T-helper 22 cell (primary cell): ENCODE measurements around the gene INHA.

ENCODE experiments used
- DNase-seq: peaks from one replicate; pipeline ENCODE4 v3.0.0-alpha.2; 2020; ENCODE audit warnings: low read depth

The INHA gene, protein sequence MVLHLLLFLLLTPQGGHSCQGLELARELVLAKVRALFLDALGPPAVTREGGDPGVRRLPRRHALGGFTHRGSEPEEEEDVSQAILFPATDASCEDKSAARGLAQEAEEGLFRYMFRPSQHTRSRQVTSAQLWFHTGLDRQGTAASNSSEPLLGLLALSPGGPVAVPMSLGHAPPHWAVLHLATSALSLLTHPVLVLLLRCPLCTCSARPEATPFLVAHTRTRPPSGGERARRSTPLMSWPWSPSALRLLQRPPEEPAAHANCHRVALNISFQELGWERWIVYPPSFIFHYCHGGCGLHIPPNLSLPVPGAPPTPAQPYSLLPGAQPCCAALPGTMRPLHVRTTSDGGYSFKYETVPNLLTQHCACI

DNA sequence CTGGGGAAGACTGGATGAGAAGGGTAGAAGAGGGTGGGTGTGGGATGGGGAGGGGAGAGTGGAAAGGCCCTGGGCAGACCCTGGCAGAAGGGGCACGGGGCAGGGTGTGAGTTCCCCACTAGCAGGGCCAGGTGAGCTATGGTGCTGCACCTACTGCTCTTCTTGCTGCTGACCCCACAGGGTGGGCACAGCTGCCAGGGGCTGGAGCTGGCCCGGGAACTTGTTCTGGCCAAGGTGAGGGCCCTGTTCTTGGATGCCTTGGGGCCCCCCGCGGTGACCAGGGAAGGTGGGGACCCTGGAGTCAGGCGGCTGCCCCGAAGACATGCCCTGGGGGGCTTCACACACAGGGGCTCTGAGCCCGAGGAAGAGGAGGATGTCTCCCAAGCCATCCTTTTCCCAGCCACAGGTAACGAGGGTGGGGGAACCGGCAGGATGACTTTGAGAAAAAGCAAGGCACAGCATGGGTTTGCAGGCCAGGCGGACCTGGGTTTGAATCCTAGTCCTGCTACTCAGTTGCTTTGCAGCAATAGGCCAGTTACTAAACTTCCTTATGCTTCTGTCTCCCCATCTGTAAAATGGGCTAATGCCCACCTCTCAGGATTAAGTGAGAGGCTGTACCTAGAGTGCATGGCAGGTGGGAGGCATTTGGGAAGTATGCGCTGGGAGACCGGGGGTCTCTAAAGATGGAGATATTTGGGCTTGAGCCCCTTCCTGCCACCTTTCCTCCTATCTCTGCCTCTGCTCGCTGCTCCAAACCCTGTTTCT lies at the start of gene INHA:
TSS of gene INHA (plus strand) at position 74 of the 765 bp plus-strand sequence. CDS start at position 139, 65 bp downstream.
- DNase-seq = no peak

DNA sequence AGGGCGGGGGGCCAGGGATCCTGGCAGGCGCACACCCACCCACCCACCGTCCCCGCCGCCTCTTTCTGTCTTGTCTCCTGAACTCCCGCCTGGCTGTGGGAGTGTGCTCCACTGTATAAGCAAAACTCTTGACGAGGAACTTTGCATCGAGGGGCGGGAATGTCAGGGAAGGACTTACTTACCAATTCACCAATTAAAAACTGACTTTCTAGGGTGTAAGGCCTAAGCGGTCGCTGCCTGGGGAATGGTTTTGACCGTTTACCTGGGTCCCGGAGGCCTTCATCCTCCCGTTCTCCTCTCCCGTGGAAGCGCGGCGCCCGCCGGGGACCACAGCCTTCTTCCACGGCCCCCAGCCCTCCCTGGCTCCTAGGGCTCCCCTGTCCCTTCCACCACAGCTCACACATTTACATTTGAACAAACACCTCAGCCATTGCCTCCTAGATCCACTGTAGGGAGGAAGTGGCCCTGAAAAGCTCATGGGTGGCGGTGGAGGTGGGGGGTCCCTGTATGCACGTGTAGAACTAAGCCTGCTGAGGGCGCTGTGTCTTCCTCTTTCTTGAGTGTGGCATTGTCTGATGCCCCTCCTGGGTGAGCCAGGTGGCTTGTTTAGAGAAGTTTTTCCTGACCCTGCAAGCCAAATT lies 49.0 kb upstream of the INHA start:
- no peak for DNase-seq

DNA sequence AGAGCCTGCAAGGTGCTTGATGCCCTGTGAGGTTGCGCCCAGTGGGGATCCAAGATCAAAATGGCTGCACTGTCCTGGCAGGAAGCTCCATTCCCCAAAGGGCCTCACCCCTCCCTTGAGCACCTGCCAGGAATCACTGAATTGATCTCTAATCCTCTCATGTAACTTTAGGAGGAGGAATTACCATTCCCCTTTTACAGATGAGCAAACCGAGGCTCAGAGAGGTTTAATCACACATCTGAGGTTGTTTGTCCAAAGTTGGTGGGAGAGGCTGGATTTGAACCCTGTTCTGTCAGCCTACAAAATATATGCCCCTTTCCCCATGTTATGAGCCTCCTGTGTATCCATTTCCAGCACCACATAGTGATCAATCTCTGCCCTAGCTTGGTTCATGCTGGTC lies 47.3 kb upstream of the INHA start:
- DNase-seq = no peak

DNA sequence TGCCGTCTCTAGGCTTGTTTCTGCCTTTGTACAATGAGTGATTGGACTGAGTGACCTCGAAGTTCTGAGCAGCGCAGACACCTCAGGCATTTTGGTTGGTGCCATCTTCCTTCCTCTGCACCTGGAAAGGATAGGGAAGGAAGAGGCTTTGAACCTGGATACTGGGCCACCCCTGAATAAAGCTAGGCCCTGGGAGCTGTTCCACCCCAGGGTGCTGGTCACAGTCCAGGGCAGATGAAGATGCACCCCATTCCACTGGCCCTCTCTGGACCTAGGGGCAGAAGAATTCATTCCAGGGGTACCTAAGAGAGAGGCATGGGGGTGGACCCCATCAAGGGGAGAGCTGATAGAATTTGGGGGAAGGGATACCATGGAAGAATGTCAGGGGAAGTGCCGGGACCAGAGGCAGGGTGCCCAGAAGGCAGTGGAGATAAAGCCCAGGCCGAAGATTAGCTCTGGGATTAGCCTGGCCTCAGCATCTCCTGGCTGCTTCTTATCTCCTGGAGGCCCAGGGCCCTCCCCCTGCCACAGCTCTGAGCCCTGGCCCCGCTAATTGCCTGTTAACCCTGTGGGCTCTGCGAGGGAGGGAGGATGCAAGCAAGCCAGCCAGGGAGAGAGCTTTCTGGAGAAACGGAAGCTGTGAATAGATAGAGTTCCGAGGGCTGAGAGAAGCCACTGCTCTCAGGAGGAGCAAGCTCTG lies 46.4 kb upstream of the INHA start:
- no peak for DNase-seq

DNA sequence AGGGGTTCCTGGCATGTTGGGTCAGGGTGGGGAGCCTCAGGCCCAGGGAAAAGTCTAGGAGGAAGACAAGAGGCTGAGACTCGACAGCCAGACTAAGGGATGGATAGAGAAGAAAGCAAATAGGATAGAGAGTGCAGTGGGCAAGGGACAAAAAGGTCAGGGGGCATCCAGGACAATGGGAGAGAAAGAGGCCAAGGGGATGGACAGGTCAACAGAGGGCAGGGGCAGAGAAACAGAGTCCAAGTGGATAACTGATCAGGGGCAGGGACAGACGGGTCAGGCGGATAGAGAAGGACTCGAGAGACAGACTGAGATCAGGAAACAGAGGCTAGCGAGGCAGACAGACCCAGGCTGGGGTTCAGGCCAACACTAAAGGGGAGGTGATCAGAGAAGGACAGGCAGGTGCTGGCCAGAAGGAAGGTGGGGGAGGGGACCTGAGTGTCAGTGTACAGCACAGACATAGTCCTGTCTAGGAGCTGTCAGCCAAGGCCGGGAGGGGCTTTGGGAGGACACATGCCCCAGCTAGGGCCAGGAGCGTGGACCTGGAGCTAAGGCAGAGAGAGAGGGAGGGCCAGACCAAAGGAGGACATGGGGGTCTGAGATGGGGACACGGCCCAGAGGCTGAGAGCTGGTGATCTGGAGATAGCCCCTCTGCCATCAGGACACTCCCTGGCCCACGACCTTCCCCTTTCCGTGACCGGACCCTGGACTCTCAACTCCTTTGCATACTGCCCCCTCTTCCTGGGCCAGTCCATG lies 45.6 kb upstream of the INHA start:
- no peak for DNase-seq

DNA sequence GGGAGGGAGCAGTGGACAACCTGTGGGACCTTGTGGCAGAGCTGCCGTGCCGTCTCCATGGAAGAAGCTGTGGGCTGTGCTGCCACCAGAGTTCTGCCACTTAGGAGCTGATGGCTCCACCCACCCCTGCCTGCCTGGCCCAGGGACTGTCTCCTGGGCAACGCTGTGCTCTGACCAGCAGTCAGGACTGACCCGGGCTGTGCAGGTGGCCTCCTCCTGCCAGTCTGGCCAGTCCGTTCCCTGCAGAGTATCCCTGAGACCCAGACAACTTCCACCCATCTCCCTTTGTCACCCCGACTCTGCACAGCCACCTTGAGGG lies 45.1 kb upstream of the INHA start:
- DNase-seq = no peak

DNA sequence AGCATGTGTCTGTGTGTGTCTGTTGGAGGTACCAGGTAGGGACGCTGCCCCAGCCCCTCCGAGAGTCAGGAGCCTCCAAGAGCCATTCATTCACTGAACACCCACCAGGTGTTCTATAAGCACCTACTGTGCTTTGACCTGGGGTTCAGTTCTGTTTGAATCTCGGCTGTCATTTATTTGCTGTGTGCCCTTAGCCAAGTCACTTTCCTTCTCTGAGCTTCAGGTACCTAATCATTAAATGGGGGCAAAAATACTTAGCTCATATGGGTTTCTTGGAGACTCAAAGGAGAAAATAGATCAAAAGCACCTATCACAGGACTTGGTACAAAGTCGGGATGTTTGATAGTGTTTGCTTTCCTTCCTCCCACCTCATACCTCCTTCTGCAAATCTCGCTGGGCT lies 44.6 kb upstream of the INHA start:
- no peak for DNase-seq

DNA sequence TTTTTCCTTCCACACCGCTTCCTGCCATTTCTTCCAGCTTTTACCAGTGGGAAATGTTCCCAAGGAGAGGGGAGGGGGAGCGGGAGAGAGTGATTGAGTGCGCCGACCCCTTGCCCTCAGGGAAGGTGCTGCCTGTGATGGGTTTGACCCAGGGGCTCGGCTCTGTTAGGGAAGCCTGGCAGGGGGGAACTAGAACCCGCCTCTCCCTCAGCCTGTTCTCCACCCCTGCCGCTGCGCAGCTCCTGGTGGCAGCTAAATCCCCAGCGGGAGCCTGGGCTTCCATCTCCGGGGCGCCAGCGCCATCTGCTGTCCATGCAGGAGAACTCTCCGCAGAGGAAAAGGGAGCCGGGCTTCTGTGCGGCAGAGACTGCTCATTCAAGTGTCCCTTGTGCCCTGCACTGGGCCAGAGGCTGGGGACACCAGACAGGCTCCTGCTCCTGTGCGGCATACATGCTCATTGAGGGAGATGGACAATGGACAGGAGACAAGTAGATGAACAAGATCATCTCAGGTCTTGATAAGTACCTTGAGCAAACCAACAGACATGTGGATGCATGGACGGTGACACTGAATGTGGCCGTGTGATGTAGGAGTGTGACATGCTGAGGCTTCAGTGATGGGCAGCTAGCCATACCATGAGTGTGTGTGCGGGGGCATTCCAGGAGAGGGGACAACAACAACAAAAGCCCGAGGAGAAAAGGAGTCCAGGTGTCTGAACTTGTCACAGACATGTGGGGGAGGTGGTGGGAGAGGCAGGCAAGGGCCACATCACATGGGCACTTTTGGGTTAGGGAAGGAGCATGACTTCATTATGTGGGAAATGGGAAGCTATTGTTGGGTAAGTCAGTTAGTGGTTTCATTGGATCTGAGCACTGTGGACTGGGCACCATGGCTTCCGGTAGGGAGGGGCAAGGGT lies 41.8 kb upstream of the INHA start:
- peak; percentile 60 for DNase-seq

DNA sequence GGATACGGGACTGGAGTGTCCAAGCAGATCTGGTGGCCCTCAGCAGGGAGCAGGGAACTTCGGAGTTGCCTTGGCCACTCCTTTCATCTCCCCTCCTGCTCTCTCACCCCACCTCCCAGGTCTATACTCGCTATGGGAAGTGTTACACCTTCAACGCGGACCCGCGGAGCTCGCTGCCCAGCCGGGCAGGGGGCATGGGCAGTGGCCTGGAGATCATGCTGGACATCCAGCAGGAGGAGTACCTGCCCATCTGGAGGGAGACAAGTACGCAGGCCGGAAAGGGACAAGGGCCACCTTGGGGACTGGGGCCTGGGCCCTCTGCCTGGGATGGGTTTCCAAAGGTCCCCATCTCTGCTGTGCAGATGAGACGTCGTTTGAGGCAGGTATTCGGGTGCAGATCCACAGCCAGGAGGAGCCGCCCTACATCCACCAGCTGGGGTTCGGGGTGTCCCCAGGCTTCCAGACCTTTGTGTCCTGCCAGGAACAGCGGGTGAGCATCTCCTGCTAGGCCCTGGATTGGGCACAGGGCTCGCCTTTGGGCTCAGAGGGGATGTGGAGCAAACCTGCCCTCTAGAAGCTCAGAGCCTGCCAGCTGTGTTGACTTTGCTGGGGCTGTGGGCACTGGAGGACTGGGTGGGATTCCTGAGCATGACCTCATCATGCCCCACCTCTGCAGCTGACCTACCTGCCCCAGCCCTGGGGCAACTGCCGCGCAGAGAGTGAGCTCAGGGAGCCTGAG lies 40.3 kb upstream of the INHA start:
- DNase-seq = no peak

DNA sequence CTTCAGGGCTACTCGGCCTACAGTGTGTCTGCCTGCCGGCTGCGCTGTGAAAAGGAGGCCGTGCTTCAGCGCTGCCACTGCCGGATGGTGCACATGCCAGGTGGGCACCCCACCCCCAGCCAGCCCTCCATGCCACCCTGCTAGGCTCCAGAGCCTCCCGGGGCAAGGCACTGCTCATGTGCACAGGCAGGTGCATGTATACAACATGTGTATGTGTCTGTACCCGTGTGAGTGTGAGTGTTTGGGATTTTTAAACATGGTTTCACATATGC lies 39.8 kb upstream of the INHA start:
- no peak for DNase-seq

DNA sequence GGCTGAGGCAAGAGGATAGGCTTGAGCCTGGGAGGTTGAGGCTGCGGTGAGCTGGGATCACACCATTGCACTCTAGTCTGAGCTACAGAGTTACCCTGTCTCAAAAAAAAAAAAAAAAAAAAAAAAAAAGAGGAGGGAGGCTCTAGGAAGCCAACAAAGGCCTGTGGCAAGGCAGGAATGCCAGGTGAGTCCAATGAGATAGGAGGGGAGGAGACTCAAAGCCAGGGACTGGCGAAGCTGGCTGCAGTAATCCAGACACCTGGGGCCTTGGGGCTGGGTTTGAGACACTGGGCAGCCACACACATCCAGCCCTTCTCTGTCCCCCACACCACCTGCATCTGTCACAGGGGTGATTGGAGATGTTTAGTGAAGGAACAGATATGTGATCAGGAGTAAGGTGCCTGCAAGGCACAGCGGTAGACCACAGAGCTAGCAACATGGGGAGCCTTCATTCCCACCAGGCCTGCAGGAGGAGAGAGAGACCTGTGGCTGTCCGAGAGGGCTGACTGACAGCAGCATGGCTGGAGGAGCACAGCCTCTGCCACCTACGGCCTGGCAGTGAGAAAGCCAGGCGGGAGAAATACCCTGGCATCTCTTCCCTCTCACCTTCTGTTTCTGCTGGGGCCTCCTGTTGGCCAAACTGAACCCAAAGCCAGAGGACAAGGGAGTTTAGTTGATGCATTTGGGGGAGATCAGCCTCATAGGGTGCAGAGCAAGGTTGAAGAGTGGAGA lies 38.0 kb upstream of the INHA start:
- no peak for DNase-seq

DNA sequence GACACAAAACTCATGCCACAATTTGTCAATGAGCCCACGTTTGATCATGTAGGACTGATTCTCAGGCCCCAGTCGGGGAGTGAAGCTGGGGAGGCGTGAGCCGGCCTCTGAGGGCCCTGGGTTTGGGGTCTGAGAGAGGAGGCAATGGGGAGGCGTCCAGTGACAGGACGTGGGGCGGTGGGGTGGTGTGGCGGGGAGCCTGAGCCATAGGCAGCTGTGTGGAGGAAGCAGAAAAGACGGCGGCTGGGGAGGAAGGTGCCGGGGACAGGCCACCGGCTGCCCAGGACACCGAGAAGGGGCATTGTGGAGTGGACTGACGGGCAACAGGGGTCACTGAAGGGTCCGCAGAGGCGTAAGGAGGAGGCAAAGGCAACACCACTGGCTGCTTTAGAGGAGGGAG lies 35.7 kb upstream of the INHA start:
- no peak for DNase-seq

DNA sequence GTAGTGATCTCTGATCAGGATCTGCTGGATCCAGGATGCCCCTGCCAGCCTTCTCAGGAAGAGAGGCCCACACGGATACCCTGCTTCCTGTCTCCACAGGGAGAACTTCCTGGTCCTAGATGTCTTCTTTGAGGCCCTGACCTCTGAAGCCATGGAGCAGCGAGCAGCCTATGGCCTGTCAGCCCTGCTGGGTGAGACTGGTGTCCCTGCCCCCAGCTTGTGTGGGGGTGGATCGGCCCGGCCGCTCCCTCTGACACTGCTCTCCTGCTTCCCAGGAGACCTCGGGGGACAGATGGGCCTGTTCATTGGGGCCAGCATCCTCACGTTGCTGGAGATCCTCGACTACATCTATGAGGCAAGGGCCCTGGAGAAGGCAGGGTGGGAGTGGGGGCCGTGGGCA lies 35.1 kb upstream of the INHA start:
- no peak for DNase-seq

DNA sequence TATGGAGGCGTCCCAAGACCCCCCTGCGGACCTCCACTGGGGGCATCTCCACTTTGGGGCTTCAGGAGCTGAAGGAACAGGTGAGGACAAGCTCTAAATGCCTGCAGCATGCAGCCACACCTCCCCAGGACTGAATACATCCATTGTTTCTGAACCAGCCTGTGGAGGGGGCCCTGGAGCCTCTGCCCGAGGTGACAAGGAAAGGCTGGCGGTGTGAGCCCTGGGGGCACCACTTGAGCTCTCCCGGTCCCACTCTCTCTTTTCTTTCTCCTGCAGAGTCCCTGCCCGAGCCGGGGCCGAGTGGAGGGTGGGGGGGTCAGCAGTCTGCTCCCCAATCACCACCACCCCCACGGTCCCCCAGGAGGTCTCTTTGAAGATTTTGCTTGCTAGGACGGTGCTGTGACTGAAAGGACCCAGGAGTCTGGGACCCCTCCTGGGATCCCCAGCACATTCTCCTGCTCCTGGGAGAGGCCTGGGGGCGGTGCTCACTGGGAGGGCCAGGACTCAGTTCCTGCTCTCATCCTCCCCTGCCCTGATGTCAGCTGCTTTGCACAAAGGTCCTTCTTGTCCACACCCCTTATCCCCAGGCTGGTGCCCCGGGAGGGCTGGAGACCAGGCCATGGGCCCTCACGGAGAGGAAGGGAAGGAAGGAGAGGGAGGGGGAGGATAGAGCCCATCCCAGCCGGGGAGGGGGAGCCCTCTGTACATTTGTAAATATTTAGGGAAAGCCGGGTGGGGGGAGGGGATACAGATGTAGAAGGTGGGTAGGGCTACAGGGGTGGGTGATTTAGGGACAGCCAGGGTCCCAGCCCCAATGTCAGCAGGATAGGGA lies 34.2 kb upstream of the INHA start:
- no peak for DNase-seq

DNA sequence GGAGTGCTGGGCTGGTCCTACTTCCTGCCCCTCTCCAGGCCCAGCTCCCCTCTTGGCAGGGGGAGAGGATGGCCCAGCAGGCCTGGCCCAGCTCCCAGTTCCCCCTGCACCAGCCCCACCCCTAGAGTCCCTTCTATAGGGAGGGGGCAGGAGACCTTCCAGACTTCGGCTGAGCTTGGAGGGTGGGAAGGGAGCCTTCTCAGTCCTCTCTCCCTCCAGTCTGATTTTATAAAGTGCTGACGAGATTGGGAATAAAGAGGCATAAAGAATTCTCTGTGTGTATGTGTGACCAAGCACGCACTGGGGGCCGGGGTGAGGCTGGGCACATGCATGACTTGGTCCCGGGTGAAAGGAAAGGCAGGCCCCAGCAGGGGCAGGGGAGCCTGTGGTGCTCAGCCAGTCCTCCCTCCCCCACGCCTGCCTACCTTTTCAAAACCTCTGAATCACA lies 33.6 kb upstream of the INHA start:
- DNase-seq = no peak

DNA sequence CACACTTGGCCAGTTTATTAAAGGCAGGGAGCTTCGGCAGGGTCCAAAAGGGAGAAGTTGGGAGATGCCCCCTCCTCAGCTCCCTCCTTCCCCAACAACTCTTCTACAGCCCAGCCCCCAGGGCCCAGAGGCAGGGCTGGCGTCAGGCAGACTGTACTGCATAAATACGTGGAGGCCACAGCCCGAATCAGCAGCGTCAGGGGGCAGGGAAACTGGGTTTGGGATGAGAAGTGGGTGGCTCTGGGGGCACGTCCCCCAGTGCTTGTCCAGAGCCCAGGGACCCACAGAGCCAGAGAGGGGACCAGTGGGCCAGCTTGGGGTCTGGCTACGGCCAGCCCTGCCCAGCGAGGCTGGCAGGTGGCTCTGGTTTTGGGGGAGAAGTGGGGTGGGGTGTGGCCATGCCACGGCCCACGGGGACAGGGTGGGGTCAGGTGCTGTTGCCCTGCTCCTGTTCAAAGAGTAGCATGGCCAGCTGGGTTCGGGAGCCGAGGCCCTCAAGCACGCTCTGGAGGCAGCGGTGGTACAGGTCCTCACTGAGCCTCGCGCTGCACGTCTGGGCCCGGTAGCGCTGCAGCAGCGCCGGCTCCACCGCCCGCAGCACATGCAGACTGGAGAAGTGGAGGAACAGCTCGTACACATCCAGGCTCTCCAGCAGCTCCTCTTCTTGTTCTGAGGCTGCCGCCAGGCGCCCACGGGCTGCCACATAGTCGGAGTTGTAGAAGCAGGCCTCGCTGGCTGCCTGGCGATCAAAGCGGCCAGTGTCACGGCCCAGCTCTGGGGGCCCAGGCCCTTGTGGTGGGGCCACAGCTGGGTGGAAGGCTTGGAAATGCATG lies 32.9 kb upstream of the INHA start:
- DNase-seq = no peak

DNA sequence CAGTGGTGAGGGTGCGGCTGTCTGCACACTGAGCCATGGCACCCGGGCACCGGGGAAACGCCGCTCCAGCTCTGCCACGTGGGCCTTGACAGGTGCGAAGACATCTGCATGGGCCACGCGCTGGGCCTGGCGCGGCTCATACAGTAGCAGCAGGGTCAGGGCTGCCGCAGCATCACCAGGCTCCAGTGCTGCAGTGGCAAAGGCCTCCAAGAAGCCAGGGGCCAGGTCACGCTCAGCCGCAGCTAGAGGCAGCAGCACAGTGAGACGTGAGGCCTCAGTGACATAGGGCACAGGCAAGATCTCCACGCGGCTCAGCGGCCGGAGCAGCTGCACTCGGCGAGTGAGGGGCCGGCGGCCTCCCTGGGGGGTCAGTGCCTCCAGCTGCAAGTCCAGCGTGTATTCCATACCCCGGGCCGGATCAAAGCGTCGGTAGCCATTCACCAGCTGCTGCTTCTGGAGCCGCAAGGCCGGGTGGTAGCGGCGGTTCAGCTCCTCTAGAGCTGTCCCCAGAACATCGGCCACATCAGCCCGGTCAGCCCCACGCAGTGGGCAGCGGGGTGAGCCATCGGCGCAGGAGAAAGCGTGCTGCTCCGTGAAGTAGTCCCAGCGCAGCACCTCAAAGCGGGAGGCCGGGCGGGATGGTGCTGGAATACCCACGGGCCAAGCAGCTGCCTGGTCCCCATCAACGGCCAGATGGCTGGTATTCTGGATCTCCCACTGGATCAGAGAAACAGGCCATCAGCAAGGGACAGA lies 32.0 kb upstream of the INHA start:
- DNase-seq = no peak
